ENCODE data around the gene RPEL1.
"Not testable (repeated sequence)": the region's sequence is repeated elsewhere in the genome, so short reads cannot be mapped to it uniquely, and the experiment has no call there.

Gene RPEL1

GRCh38 chr10:103245587-103245986 is at the start of gene RPEL1:
TSS of gene RPEL1 (plus strand) at chr10:103245887. CDS start at chr10:103245997, 110 bp downstream.
- DNase-seq: not testable (repeated sequence)

GRCh38 chr10:103196516-103196915 is 49.2 kb upstream of the RPEL1 start:
- no peak for DNase-seq

GRCh38 chr10:103197174-103197573 is 48.5 kb upstream of the RPEL1 start:
- peak; percentile 53 for DNase-seq

GRCh38 chr10:103197903-103198302 is 47.8 kb upstream of the RPEL1 start:
- DNase-seq: no peak

GRCh38 chr10:103198648-103199047 is 47.0 kb upstream of the RPEL1 start:
- no peak for DNase-seq

GRCh38 chr10:103199488-103199887 is 46.2 kb upstream of the RPEL1 start:
- DNase-seq: no peak

- DNase-seq: no peak
Observed at GRCh38 chr10:103202319-103202718, 43.4 kb upstream of the RPEL1 start.

GRCh38 chr10:103203466-103203865 is 42.2 kb upstream of the RPEL1 start:
- no peak for DNase-seq

- DNase-seq: no peak
Observed at GRCh38 chr10:103204353-103205255, 41.1 kb upstream of the RPEL1 start.

- not testable (repeated sequence) for DNase-seq
Observed at GRCh38 chr10:103205401-103205800, 40.3 kb upstream of the RPEL1 start.

GRCh38 chr10:103206715-103207114 is 39.0 kb upstream of the RPEL1 start:
- not testable (repeated sequence) for DNase-seq

- DNase-seq: no peak
Observed at GRCh38 chr10:103207141-103207540, 38.5 kb upstream of the RPEL1 start.

- not testable (repeated sequence) for DNase-seq
Observed at GRCh38 chr10:103207643-103208042, 38.0 kb upstream of the RPEL1 start.

- not testable (repeated sequence) for DNase-seq
Observed at GRCh38 chr10:103210262-103210661, 35.4 kb upstream of the RPEL1 start.

- no peak for DNase-seq
Observed at GRCh38 chr10:103215601-103216000, 30.1 kb upstream of the RPEL1 start.

GRCh38 chr10:103216362-103216761 is 29.3 kb upstream of the RPEL1 start:
- DNase-seq: not testable (repeated sequence)

- no peak for DNase-seq
Observed at GRCh38 chr10:103224133-103224532, 21.6 kb upstream of the RPEL1 start.

GRCh38 chr10:103224721-103225120 is 21.0 kb upstream of the RPEL1 start:
- DNase-seq: not testable (repeated sequence)

GRCh38 chr10:103225939-103226338 is 19.7 kb upstream of the RPEL1 start:
- DNase-seq: no peak

- DNase-seq: no peak
Observed at GRCh38 chr10:103227416-103227815, 18.3 kb upstream of the RPEL1 start.

GRCh38 chr10:103231047-103231551 is 14.6 kb upstream of the RPEL1 start:
- DNase-seq: no peak

GRCh38 chr10:103232131-103232673 is 13.5 kb upstream of the RPEL1 start:
- no peak for DNase-seq

GRCh38 chr10:103232772-103233488 is 12.8 kb upstream of the RPEL1 start:
- no peak for DNase-seq
